GM12801 (cell line): ENCODE results near the gene ZNF783.

ENCODE experiments used
- TF ChIP-seq, protein P1 (sequence below): IDR thresholded peaks from one replicate; pipeline ENCODE4 v1.5.1; 2011; ENCODE audit warnings: control low read depth; ENCODE audit not compliant: insufficient read length; ENCODE audit errors: extremely low read depth

The ZNF783 gene

DNA sequence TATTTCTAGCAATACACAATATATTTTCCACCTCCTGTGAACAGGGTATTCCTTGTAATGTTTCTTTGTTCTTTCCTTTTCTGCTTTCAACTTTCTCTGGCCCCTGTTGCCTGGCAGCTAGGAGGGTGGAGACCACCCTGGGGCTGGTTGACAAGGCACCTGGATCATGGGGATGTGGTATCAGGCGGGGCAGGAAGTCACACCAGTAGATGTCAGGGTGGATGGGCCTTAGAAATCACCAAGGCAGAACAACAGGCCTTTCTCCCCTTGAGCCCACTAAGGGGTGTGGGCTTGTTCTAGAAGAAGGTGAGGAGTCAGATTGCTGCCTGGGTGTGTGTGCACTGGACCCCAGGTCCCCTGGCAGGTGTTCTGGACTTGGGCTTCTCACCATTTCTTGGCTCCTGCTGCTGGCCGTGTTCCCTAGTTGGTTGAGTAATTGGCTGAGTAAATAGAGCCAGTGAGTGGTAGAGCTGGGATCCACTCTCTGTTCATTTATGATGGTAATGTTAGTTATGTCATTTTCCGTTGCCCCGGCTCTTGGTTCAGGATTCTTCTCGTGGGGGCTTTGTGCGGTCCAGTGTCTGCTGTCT, 24.9 kb downstream of the ZNF783 start:
- TF ChIP-seq, protein P1, sequence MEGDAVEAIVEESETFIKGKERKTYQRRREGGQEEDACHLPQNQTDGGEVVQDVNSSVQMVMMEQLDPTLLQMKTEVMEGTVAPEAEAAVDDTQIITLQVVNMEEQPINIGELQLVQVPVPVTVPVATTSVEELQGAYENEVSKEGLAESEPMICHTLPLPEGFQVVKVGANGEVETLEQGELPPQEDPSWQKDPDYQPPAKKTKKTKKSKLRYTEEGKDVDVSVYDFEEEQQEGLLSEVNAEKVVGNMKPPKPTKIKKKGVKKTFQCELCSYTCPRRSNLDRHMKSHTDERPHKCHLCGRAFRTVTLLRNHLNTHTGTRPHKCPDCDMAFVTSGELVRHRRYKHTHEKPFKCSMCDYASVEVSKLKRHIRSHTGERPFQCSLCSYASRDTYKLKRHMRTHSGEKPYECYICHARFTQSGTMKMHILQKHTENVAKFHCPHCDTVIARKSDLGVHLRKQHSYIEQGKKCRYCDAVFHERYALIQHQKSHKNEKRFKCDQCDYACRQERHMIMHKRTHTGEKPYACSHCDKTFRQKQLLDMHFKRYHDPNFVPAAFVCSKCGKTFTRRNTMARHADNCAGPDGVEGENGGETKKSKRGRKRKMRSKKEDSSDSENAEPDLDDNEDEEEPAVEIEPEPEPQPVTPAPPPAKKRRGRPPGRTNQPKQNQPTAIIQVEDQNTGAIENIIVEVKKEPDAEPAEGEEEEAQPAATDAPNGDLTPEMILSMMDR = no peak

DNA sequence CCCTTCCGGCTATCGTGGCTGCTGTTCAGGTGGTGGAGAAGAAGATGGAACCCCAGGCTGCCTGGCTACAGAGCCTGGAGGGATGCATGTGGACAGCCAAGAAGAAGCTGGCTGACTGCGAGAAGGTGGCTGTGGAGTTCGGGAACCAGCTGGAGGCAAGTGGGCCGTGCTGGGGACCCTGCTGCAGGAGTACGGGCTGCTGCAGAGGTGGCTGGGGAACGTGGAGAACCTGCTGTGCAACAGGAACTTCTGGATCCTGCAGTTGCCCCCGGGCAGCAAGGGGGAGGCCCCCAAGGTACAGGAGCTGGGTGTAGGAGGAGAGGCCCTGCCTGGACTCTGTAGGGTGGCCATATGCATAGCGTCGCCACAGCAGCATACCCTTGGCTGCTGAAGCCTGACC, 25.6 kb downstream of the ZNF783 start:
- TF ChIP-seq, protein P1 = no peak

DNA sequence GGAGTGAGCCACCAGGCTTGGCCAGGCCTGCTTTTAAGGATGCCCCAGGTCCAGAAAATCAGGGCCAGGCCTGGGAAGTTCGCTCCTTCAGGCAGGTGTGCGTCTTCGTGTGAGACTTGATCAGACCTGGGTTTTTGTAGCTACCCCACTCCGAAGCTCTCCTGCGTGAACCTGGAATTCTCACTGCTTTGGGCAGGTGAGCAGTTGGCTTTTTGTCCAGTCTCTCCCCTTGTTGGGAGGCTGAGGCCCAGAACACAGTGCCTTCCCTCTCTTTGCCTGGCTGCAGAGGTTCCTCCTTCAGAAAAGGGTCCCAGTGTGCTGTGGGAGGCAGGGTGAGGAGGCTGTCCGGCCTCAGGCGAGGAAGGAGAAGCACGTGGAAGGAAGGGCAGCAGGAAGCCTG, 27.3 kb downstream of the ZNF783 start:
- TF ChIP-seq, protein P1 = no peak

DNA sequence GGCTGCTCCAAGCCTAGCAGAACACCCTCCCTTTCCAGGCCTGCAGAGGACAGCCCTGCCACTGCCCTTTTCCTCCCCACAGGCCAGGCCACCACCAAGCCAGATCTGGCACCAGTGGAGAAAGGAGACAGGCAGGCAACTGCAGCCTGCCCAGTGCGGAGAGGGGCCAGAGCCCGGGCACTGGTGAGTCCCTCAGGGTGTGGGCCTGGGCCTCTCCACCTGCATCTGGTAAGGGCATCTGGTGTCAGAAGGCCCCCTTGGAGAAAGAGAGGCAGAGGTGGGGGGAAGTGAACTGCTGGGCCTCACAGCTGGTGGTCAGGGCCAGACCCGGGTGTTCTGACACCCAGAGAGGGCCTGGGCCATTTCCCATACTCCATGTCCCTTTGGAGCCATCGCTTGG, 27.9 kb downstream of the ZNF783 start:
- TF ChIP-seq, protein P1 = no peak

- TF ChIP-seq, protein P1 = no peak
These were observed 29.2 kb downstream of the ZNF783 start for GRCh38 chr7:149291036-149291780.

DNA sequence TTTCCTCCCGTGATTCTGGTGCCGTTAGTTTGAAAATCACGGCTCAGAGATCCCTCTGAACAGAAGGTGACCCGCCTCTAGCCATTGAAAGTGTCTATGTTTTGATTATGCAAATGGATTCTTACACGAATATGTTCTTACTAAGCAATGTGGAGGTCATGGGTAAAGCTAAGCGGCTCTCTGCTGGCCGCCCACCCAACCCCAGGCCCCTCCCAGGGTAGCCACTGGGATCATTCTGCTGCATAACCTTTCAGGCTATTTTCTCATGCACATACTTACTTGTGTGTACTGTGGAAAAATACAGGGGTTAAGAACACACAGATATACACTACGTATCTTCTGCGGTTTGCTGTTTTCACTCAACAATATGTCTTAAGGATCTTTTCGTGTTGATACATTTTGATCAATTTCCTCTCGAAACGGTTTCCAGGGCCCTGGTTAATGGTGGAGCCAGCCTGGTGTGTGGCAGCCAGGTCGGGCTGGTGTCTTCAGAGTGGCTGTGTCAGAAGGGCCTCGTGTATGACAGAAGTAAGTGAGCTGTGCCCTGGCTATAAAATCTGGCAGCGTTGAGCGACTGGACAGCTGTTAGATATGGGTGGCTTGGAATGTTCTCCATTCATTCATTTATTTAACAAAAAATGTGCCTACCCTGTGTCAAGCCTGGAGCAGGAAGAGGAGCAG, 29.9 kb downstream of the ZNF783 start:
- TF ChIP-seq, protein P1 = no peak

GRCh38 chr7:149292462-149292823, 30.4 kb downstream of the ZNF783 start:
- TF ChIP-seq, protein P1 = no peak
